Activated CD8-positive, alpha-beta memory T cell treated with anti-CD3 and anti-CD28 coated beads, Interleukin-2, amount 50 U/mL, for 24 hours (primary cell): ENCODE data around the gene TMX1.
"Not testable (repeated sequence)": the region's sequence is repeated elsewhere in the genome, so short reads cannot be mapped to it uniquely, and the experiment has no call there.

Experiments used
- DNase-seq: peaks from one replicate; pipeline ENCODE4 v3.0.0-alpha.2; 2020; ENCODE audit errors: extremely low read depth

The TMX1 gene

GRCh38 chr14:51239813-51240803 lies at the start of gene TMX1:
Gene TMX1, plus strand, starts transcription at chr14:51240247. Its CDS starts 46 bp downstream, at chr14:51240293.
- DNase-seq = peak; percentile 87

- DNase-seq = no peak
Measured at GRCh38 chr14:51201890-51202289, 38.2 kb upstream of the TMX1 start.

- DNase-seq = no peak
Measured at GRCh38 chr14:51202914-51203665, 37.0 kb upstream of the TMX1 start.

GRCh38 chr14:51203881-51204280 lies 36.2 kb upstream of the TMX1 start:
- no peak for DNase-seq

- no peak for DNase-seq
Measured at GRCh38 chr14:51205486-51205885, 34.6 kb upstream of the TMX1 start.

- DNase-seq = no peak
Measured at GRCh38 chr14:51206462-51206861, 33.6 kb upstream of the TMX1 start.

- DNase-seq = no peak
Measured at GRCh38 chr14:51207621-51208020, 32.4 kb upstream of the TMX1 start.

GRCh38 chr14:51208982-51209381 lies 31.1 kb upstream of the TMX1 start:
- DNase-seq = no peak

GRCh38 chr14:51209457-51209856 lies 30.6 kb upstream of the TMX1 start:
- no peak for DNase-seq

- no peak for DNase-seq
Measured at GRCh38 chr14:51210594-51210993, 29.5 kb upstream of the TMX1 start.

GRCh38 chr14:51211149-51211548 lies 28.9 kb upstream of the TMX1 start:
- DNase-seq = no peak

GRCh38 chr14:51216602-51217001 lies 23.4 kb upstream of the TMX1 start:
- no peak for DNase-seq

GRCh38 chr14:51219473-51220448 lies 20.3 kb upstream of the TMX1 start:
- no peak for DNase-seq

GRCh38 chr14:51223463-51223862 lies 16.6 kb upstream of the TMX1 start:
- not testable (repeated sequence) for DNase-seq

- no peak for DNase-seq
Measured at GRCh38 chr14:51224551-51224950, 15.5 kb upstream of the TMX1 start.

- DNase-seq = no peak
Measured at GRCh38 chr14:51225751-51226150, 14.3 kb upstream of the TMX1 start.

- no peak for DNase-seq
Measured at GRCh38 chr14:51228391-51228790, 11.7 kb upstream of the TMX1 start.

GRCh38 chr14:51228890-51229289 lies 11.2 kb upstream of the TMX1 start:
- DNase-seq = no peak

GRCh38 chr14:51236314-51236713 lies 3.7 kb upstream of the TMX1 start:
- DNase-seq = no peak

GRCh38 chr14:51240804-51241380 lies 845 bp downstream of the TMX1 start:
- DNase-seq = no peak
